AG04450 (cell line): ENCODE measurements around the gene POU2F1. TPM values are rescaled to one million over a fixed set of nuclear protein-coding genes. Genes with fewer than 3 reads are reported as not detected.

Experiments
- CTCF ChIA-PET: fragments of 300-600, 350-600 bp; formaldehyde crosslinking; extraction: SDS; loops from one replicate; lab custom pipeline; 2022; ENCODE audit warnings: antibody characterized with exemption, inconsistent platforms; lab: Charles Lee
- POLR2A ChIA-PET: fragments of 350-600 bp; formaldehyde crosslinking; extraction: SDS; loops from one replicate; lab custom pipeline; 2021; ENCODE audit warnings: antibody characterized with exemption, inconsistent platforms; lab: Yijun Ruan, JAX
- DNase-seq: peaks from one replicate; pipeline ENCODE4 v3.0.0-alpha.2; 2011; ENCODE audit warnings: low read depth, low spot score
- H3K27ac ChIP-seq: one replicate; pipeline ENCODE4 v1.5.1; 2012; ENCODE audit warnings: low read depth, low read length, control low read depth
- H3K27me3 ChIP-seq: one replicate; pipeline ENCODE4 v1.6.0; 2012; ENCODE audit warnings: low read length; ENCODE audit not compliant: control insufficient read depth, insufficient read depth
- H3K4me3 ChIP-seq: 2 replicates; pipeline ENCODE4 v1.5.1; 2011; ENCODE audit warnings: mild to moderate bottlenecking, low read depth, low read length, control low read depth
- H3K9me3 ChIP-seq: 2 replicates; pipeline ENCODE4 v1.5.1; 2012; ENCODE audit warnings: low read length; ENCODE audit not compliant: control insufficient read depth, insufficient read depth
- polyA plus RNA-seq: library from polyadenylated mRNA; depleted of rRNA; stranded (reverse); fragments of >200 nt; gene quantifications from 2 replicates; pipeline ENCODE4 v1.2.3, GENCODE V29; 2011
- TF ChIP-seq, protein P1 (sequence below): IDR thresholded peaks from 2 replicates; pipeline ENCODE4 v1.5.1; 2011; ENCODE audit warnings: low read depth, low read length, control low read depth, inconsistent platforms

POU2F1 gene
- polyA plus RNA-seq, 1 experiment: 2.7 TPM

DNA sequence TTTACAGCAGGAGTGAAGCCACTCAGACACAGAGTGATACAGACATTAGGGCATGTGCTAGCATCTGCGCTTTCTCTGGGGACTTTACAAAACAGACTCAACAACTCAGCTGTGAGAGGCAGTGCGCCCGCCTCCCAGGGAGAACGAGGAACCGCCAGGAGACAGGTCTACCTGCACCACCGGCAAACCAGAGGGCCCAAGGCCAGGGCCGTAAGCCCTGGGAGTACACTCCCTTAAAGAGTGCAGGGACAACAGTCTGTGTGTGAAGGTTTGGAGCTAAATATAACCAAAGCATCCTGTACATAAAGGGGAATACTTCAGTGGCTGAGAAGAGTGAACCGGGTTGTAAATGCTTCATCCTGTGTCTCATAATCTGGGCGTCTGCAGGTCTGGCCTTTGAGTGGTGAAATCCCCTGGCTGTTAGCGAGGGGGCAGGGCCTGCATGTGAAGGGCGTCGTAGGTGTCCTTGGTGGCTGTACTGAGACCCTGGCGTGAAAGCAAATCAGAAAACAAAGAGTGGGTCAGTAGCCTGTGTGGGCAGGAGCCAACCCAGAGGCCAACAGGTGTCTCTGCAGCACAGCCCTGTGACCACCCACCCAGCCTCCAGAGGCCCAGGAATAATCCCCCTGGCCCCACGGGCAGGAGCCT, 210.7 kb downstream of the POU2F1 start:
- POLR2A ChIA-PET: no interaction called here
- CTCF ChIA-PET: interaction anchor here (1.0 to 1.4 kb wide), 2 partner anchors 10 to 211 kb away, joined by 3 to 5 read pairs; no protein-coding TSS in a partner anchor
- TF ChIP-seq, protein P1, sequence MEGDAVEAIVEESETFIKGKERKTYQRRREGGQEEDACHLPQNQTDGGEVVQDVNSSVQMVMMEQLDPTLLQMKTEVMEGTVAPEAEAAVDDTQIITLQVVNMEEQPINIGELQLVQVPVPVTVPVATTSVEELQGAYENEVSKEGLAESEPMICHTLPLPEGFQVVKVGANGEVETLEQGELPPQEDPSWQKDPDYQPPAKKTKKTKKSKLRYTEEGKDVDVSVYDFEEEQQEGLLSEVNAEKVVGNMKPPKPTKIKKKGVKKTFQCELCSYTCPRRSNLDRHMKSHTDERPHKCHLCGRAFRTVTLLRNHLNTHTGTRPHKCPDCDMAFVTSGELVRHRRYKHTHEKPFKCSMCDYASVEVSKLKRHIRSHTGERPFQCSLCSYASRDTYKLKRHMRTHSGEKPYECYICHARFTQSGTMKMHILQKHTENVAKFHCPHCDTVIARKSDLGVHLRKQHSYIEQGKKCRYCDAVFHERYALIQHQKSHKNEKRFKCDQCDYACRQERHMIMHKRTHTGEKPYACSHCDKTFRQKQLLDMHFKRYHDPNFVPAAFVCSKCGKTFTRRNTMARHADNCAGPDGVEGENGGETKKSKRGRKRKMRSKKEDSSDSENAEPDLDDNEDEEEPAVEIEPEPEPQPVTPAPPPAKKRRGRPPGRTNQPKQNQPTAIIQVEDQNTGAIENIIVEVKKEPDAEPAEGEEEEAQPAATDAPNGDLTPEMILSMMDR: no peak
- no peak overlapping the region for H3K4me3 ChIP-seq
- no peak for DNase-seq
- peaks cover 2% of the 10 kb centered on the region for H3K27me3 ChIP-seq
- H3K27ac ChIP-seq: no peak overlapping the region
- no peaks in the 10 kb centered on the region; the same call in 1 of the 2 replicates for H3K9me3 ChIP-seq

DNA sequence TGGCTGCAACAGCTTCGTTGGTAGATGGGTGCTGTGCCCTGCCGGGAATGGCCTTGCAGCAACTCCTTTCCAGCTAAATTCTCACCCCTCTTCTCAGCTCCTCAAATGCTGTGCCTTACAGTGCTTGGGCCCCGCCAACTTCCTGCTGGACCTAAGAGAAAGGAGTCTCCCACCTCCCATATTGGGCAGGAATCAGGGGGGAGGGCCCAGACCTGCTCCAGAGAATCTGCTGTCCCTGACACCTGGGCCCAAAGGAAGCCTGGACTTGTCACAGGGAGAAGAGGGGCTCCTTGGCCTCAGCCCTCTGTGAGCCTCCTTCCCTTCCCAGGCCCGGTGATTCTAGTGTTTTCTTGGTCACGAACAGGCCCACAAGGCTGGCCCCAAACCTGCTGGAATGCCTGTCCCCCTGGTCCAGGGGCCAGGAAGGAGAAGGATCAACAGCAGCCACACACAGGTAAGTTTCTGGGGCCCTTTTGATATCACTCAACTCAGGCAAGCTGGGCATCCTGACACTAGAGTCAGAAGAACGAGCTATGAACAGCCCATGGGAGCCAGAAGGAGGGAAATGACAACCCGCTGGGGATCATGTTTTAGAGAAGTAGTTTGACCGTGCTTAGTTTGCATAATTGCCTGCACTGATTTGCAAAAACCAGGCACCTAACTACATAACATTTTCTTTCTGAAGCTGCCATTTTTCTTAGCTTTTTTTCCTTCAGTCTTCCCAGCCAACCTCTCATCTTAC, 211.4 kb downstream of the POU2F1 start:
- TF ChIP-seq, protein P1: no peak
- CTCF ChIA-PET: interaction anchor here (1.0 to 1.4 kb wide), 2 partner anchors 9 to 212 kb away, joined by 3 to 5 read pairs; no protein-coding TSS in a partner anchor
- no peak for DNase-seq

DNA sequence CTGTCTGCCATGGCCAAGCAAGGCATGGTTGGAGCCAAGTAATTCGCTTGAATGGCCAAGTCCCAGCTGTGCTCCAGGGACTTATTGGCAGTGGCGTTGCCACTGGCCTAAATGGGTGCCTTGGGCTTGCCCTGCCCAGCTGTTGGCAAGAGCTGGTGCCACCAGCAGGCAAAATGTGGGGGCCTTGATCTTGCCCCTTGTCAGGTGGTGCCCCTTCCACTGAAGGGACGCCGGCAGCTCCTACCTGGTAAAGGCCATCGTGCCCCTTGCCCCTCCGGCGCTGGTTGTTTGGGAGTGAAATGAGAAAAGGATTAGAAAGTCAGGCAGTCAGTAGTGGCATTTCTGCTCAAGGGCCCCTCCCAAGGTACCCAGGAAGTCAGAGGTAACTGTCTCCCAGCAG, 212.1 kb downstream of the POU2F1 start:
- Histone ChIP-seq H3K27ac (no peak overlapping the region), H3K4me3 (no peak overlapping the region), H3K9me3 (no peaks in the 10 kb centered on the region; the same call in 1 of the 2 replicates), H3K27me3 (peaks cover 2% of the 10 kb centered on the region)
- ChIA-PET POLR2A (no interaction called here), CTCF (interaction anchor here (1.4 kb wide), 1 partner anchor 212 kb away, joined by 5 read pairs; no protein-coding TSS in a partner anchor)
- TF ChIP-seq, protein P1: no peak
- no peak for DNase-seq

More for the DNA sequence above, 211.4 kb downstream of the POU2F1 start:
- no peaks in the 10 kb centered on the region; the same call in 1 of the 2 replicates for H3K9me3 ChIP-seq
- no peak overlapping the region for H3K27ac ChIP-seq
- peaks cover 2% of the 10 kb centered on the region for H3K27me3 ChIP-seq
- H3K4me3 ChIP-seq: no peak overlapping the region
- POLR2A ChIA-PET: no interaction called here

DNA sequence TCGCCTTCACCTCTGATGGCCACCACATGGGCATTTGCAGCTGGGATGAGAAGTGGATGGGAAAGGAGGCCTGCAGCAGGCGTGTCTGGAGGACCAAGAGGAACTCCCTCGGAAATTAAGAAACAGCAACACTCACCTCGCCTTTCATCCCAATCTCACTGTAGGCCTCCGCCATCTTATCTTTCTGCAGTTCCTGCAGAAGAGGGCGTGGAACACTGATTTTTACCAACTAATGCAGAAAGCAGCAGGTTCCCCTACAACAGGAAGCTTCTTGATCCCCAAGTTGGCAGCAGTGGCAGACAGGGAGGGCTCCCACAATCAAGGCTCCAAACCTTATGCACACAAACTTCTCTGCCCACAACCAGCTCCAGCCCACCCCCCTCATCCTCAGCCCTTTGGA, 213.2 kb downstream of the POU2F1 start:
- ChIA-PET CTCF (interaction anchor here (0.5 to 0.6 kb wide), 2 partner anchors 167 to 374 kb away, joined by 3 to 5 read pairs; no protein-coding TSS in a partner anchor), POLR2A (no interaction called here)
- no peak overlapping the region for H3K27ac ChIP-seq
- TF ChIP-seq, protein P1: no peak
- H3K9me3 ChIP-seq: no peaks in the 10 kb centered on the region; the same call in 1 of the 2 replicates
- H3K27me3 ChIP-seq: peaks cover 2% of the 10 kb centered on the region
- no peak for DNase-seq
- no peak overlapping the region for H3K4me3 ChIP-seq

DNA sequence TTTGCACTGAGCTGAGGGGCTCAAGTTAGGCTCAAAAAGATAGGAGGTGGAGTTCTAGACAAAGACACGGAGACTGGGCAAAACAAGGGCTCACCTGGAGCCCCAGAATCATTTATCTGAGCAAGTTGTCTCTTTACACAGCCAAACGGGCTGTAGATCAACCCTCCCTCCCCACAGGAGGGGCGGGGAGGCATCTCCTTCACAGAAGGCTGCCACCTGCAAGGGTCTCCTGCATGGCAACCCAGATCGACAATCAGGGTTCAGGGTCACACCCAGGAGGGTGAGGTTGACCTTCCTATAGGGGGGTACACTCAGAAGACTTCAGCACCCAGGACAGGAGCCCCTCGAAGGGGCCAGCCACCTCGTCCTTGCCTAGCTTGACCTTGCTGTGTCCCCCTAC, 213.6 kb downstream of the POU2F1 start:
- H3K9me3 ChIP-seq: no peaks in the 10 kb centered on the region; the same call in 1 of the 2 replicates
- TF ChIP-seq, protein P1: no peak
- POLR2A ChIA-PET: no interaction called here
- no peak for DNase-seq
- no peak overlapping the region for H3K4me3 ChIP-seq
- H3K27ac ChIP-seq: no peak overlapping the region
- H3K27me3 ChIP-seq: peaks cover 6% of the 10 kb centered on the region
- CTCF ChIA-PET: interaction anchor here (0.5 to 0.6 kb wide), 2 partner anchors 167 to 375 kb away, joined by 3 to 5 read pairs; no protein-coding TSS in a partner anchor
